ENCODE results near the gene G3BP1. TPM values are rescaled to one million over a fixed set of nuclear protein-coding genes. Genes with fewer than 3 reads are reported as not detected.

G3BP1 gene
- total RNA-seq, 4 donors from 2014 or later = 49.8 to 75.5 (median 63.1) TPM

DNA sequence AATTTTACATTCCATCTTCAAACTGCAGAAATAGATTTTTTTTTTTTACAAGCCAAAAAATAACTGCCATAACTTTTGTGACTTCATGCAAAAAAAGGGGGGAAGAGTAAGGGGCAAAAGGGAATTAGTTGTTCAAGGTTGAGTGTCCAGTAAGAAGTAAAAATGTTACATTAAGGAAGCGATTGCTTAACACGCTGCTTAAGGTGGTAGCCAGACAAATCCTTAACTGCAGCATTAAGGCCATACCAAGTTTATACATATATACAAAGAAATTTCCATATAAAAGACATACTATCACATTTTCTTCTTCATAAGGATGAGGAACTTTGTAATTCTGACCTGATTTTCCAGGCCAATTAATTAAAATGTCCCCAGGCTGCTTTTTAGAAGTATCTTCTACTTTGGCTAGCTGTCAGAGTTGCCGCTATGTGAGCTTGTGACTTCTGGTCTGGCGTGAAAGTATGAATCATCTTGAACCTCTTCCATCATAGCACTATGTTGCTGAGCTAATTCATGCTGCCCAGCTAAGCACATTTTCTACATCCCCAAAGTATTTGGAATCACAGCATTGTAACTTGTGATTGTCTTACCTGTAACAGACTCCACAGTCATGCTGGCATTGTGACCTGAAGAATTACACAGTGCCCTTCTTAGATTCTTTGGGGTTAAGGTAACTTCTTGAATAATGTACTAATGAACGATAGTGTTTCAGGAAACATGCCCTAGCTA, 40.0 kb downstream of the G3BP1 start:
- no peak for DNase-seq (ENCODE audit: extremely low spot score)
- Histone ChIP-seq H3K27ac (replicated peaks in 1 of 4) (peak overlapping the region in 1 of 4 donors; percentile 0), H3K27me3 (no peaks in the 10 kb centered on the region), H3K4me3 (no peak overlapping the region), H3K36me3 (peaks cover 0 to 43% (median 21%) of the 10 kb centered on the region in 4 donors), H3K4me1 (peaks cover 16 to 33% (median 31%) of the 10 kb centered on the region in 4 donors), H3K9me3 (no peaks in the 10 kb centered on the region)
- intact Hi-C loops (cut with DNase I) = no loop called here
- TF ChIP-seq POLR2A (IDR thresholded peaks at IDR 0.05; ENCODE audit: low read depth) (no peak), EP300 (IDR thresholded peaks at IDR 0.05) (no peak)
- 69% methylated on average over 5 of the region's 5 CpGs for WGBS

- intact Hi-C loops (cut with DNase I) = no loop called here
- Histone ChIP-seq H3K27ac (replicated peaks in 1 of 4) (no peak overlapping the region), H3K9me3 (no peaks in the 10 kb centered on the region), H3K4me3 (no peak overlapping the region), H3K27me3 (no peaks in the 10 kb centered on the region), H3K4me1 (peaks cover 16 to 30% (median 28%) of the 10 kb centered on the region in 4 donors), H3K36me3 (peaks cover 0 to 36% (median 17%) of the 10 kb centered on the region in 4 donors)
- TF ChIP-seq POLR2AphosphoS5 (IDR thresholded peaks at IDR 0.05) (no peak), POLR2A (IDR thresholded peaks at IDR 0.05; ENCODE audit: low read depth) (no peak), CTCF (IDR thresholded peaks at IDR 0.05) (no peak), EP300 (IDR thresholded peaks at IDR 0.05) (no peak)
- WGBS = 65% methylated on average over 2 of the region's 2 CpGs
- DNase-seq (ENCODE audit: extremely low spot score) = no peak
Measured at GRCh38 chr5:151812757-151813309, 41.1 kb downstream of the G3BP1 start.

GRCh38 chr5:151815051-151815450, 43.3 kb downstream of the G3BP1 start:
- Histone ChIP-seq H3K9me3 (no peaks in the 10 kb centered on the region), H3K4me1 (peaks cover 7 to 23% (median 17%) of the 10 kb centered on the region in 4 donors), H3K27ac (replicated peaks in 1 of 4) (no peak overlapping the region), H3K36me3 (peaks cover 0 to 31% (median 12%) of the 10 kb centered on the region in 4 donors), H3K4me3 (no peak overlapping the region), H3K27me3 (no peaks in the 10 kb centered on the region)
- intact Hi-C loops (cut with DNase I) = no loop called here
- 90% methylated on average over 1 of the region's 1 CpG for WGBS
- TF ChIP-seq EP300 (IDR thresholded peaks at IDR 0.05) (no peak), CTCF (IDR thresholded peaks at IDR 0.05) (no peak), POLR2A (IDR thresholded peaks at IDR 0.05; ENCODE audit: low read depth) (no peak), POLR2AphosphoS5 (IDR thresholded peaks at IDR 0.05) (no peak)
- DNase-seq (ENCODE audit: extremely low spot score) = no peak

DNA sequence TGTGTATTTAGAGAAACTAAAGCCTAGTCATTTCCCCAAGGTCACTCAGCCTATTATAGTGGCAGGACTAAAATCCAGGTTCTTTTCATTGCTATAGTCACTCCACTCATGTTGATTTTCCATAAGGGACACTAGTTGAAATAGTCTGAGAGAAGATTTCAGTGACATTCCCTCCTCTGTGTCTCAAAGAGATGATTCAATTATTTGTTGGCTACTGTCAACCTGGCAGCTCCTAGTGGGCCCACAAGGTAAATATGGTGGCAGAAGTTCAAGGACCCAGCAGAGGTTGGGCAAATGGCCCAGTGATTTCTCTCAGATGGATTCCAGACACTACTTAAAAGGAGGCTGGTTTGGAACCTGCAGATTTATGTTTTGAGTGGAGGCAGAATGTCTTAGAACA, 48.1 kb downstream of the G3BP1 start:
- Histone ChIP-seq H3K9me3 (no peaks in the 10 kb centered on the region), H3K4me1 (peaks cover 0 to 11% (median 6%) of the 10 kb centered on the region in 4 donors), H3K4me3 (no peak overlapping the region), H3K27me3 (no peaks in the 10 kb centered on the region), H3K27ac (replicated peaks in 1 of 4) (no peak overlapping the region), H3K36me3 (peaks cover 4 to 9% (median 5%) of the 10 kb centered on the region in 4 donors)
- TF ChIP-seq POLR2A (IDR thresholded peaks at IDR 0.05; ENCODE audit: low read depth) = no peak
- intact Hi-C loops (cut with DNase I) = loop anchor here (10.0 kb wide), 1 partner anchor 685 kb away; no protein-coding TSS in a partner anchor
- no peak for DNase-seq (ENCODE audit: extremely low spot score)

- no peak for DNase-seq (ENCODE audit: extremely low spot score)
- Histone ChIP-seq H3K27ac (replicated peaks in 1 of 4) (no peak overlapping the region), H3K9me3 (no peaks in the 10 kb centered on the region), H3K27me3 (no peaks in the 10 kb centered on the region), H3K4me1 (peaks cover 0 to 11% (median 6%) of the 10 kb centered on the region in 4 donors), H3K36me3 (peaks cover 0 to 5% (median 4%) of the 10 kb centered on the region in 4 donors), H3K4me3 (no peak overlapping the region)
- WGBS = 82% methylated on average over 3 of the region's 3 CpGs
- intact Hi-C loops (cut with DNase I) = loop anchor here (10.0 kb wide), 1 partner anchor 685 kb away; no protein-coding TSS in a partner anchor
- no peak for TF ChIP-seq POLR2A (IDR thresholded peaks at IDR 0.05; ENCODE audit: low read depth)
- TF ChIP-seq EP300 (IDR thresholded peaks at IDR 0.05) = no peak
- TF ChIP-seq POLR2AphosphoS5 (IDR thresholded peaks at IDR 0.05) = no peak
- no peak for TF ChIP-seq CTCF (IDR thresholded peaks at IDR 0.05)
Measured at GRCh38 chr5:151820271-151820670, 48.5 kb downstream of the G3BP1 start.
